HG02642 (cell line): ENCODE data around the gene CEP70.

Source experiments
- ATAC-seq: cut with Tn5 transposase; IDR thresholded peaks from one replicate; pipeline ENCODE4 v1.9.1; 2021; ENCODE audit warnings: mild to moderate bottlenecking; ENCODE audit not compliant: unreplicated experiment, poor library complexity

CEP70 gene

GRCh38 chr3:138476526-138476925 lies 117.5 kb downstream of the CEP70 start:
- no peak for ATAC-seq

GRCh38 chr3:138474163-138474562 lies 119.9 kb downstream of the CEP70 start:
- no peak for ATAC-seq

GRCh38 chr3:138473391-138473790 lies 120.7 kb downstream of the CEP70 start:
- no peak for ATAC-seq

- ATAC-seq: no peak
These were observed 121.8 kb downstream of the CEP70 start for GRCh38 chr3:138472141-138472825.

GRCh38 chr3:138471481-138471880 lies 122.6 kb downstream of the CEP70 start:
- ATAC-seq: no peak

- ATAC-seq: no peak
These were observed 123.4 kb downstream of the CEP70 start for GRCh38 chr3:138470687-138471086.

- ATAC-seq: no peak
These were observed 124.2 kb downstream of the CEP70 start for GRCh38 chr3:138469874-138470273.

- no peak for ATAC-seq
These were observed 125.2 kb downstream of the CEP70 start for GRCh38 chr3:138468886-138469285.

- ATAC-seq: no peak
These were observed 125.6 kb downstream of the CEP70 start for GRCh38 chr3:138468451-138468850.

GRCh38 chr3:138467931-138468330 lies 126.1 kb downstream of the CEP70 start:
- no peak for ATAC-seq

GRCh38 chr3:138465925-138466324 lies 128.1 kb downstream of the CEP70 start:
- ATAC-seq: no peak

- ATAC-seq: no peak
These were observed 128.6 kb downstream of the CEP70 start for GRCh38 chr3:138465451-138465850.

GRCh38 chr3:138464491-138464860 lies 129.6 kb downstream of the CEP70 start:
- no peak for ATAC-seq

- ATAC-seq: no peak
These were observed 130.2 kb downstream of the CEP70 start for GRCh38 chr3:138463724-138464490.

GRCh38 chr3:138461896-138462295 lies 132.2 kb downstream of the CEP70 start:
- ATAC-seq: no peak

GRCh38 chr3:138461246-138461645 lies 132.8 kb downstream of the CEP70 start:
- no peak for ATAC-seq

GRCh38 chr3:138460536-138461205 lies 133.4 kb downstream of the CEP70 start:
- no peak for ATAC-seq

GRCh38 chr3:138459619-138460535 lies 134.2 kb downstream of the CEP70 start:
- no peak for ATAC-seq

GRCh38 chr3:138458774-138459499 lies 135.1 kb downstream of the CEP70 start:
- ATAC-seq: no peak
